GM12872 (cell line): ENCODE results near the gene TAB3.

Source experiments
- CTCF ChIP-seq: IDR thresholded peaks from 3 replicates; pipeline ENCODE4 v1.5.1; 2011; ENCODE audit warnings: low read depth, mild to moderate bottlenecking, low read length, moderate library complexity; ENCODE audit not compliant: insufficient read depth

TAB3 gene

GRCh38 chrX:30898886-30899285 is 9.8 kb upstream of the TAB3 start:
- no peak for TF ChIP-seq CTCF

GRCh38 chrX:30895370-30895769 is 6.3 kb upstream of the TAB3 start:
- TF ChIP-seq CTCF: no peak

- TF ChIP-seq CTCF: no peak
These were observed 4.2 kb upstream of the TAB3 start for GRCh38 chrX:30893206-30893605.

- no peak for TF ChIP-seq CTCF
These were observed 3.5 kb upstream of the TAB3 start for GRCh38 chrX:30892591-30892990.

GRCh38 chrX:30888526-30889146 is 418 bp downstream of the TAB3 start:
- no peak for TF ChIP-seq CTCF

- no peak for TF ChIP-seq CTCF
These were observed 1.3 kb downstream of the TAB3 start for GRCh38 chrX:30887721-30888120.

GRCh38 chrX:30887288-30887687 is 1.8 kb downstream of the TAB3 start:
- no peak for TF ChIP-seq CTCF
